HG02623 (cell line): ENCODE measurements around the gene CHST12.
A peak's percentile ranks its signal among the peaks of the same experiment; 100 is the strongest.
"Not testable (repeated sequence)": the region's sequence is repeated elsewhere in the genome, so short reads cannot be mapped to it uniquely, and the experiment has no call there.

Experiments
- ATAC-seq: cut with Tn5 transposase; IDR thresholded peaks from one replicate; pipeline ENCODE4 v1.9.1; 2021; ENCODE audit warnings: moderate library complexity; ENCODE audit not compliant: unreplicated experiment

The CHST12 gene

GRCh38 chr7:2403718-2404648 lies 572 bp downstream of the CHST12 start:
- no peak for ATAC-seq

GRCh38 chr7:2404714-2405119 lies 1.3 kb downstream of the CHST12 start:
- no peak for ATAC-seq

- ATAC-seq: no peak
Observed at GRCh38 chr7:2405201-2405600, 1.8 kb downstream of the CHST12 start.

GRCh38 chr7:2405601-2406345 lies 2.4 kb downstream of the CHST12 start:
- ATAC-seq: peak; percentile 46

- ATAC-seq: no peak
Observed at GRCh38 chr7:2409745-2410414, 6.5 kb downstream of the CHST12 start.

- no peak for ATAC-seq
Observed at GRCh38 chr7:2411049-2411448, 7.6 kb downstream of the CHST12 start.

- no peak for ATAC-seq
Observed at GRCh38 chr7:2411815-2412586, 8.6 kb downstream of the CHST12 start.

- ATAC-seq: no peak
Observed at GRCh38 chr7:2412587-2413201, 9.3 kb downstream of the CHST12 start.

GRCh38 chr7:2416063-2416462 lies 12.7 kb downstream of the CHST12 start:
- ATAC-seq: no peak

- no peak for ATAC-seq
Observed at GRCh38 chr7:2416650-2417049, 13.2 kb downstream of the CHST12 start.

GRCh38 chr7:2417178-2417577 lies 13.8 kb downstream of the CHST12 start:
- ATAC-seq: not testable (repeated sequence)

GRCh38 chr7:2417981-2418481 lies 14.6 kb downstream of the CHST12 start:
- no peak for ATAC-seq

- ATAC-seq: no peak
Observed at GRCh38 chr7:2420216-2420933, 17.0 kb downstream of the CHST12 start.

- ATAC-seq: no peak
Observed at GRCh38 chr7:2421943-2422310, 18.5 kb downstream of the CHST12 start.

GRCh38 chr7:2425749-2426148 lies 22.3 kb downstream of the CHST12 start:
- no peak for ATAC-seq

- no peak for ATAC-seq
Observed at GRCh38 chr7:2431260-2431867, 28.0 kb downstream of the CHST12 start.

- no peak for ATAC-seq
Observed at GRCh38 chr7:2432910-2433712, 29.7 kb downstream of the CHST12 start.
